Suprapubic skin (tissue), 4 donors: Measurements from ENCODE around the gene TSSK1B. TPM values are rescaled to one million over a fixed set of nuclear protein-coding genes. Genes with fewer than 3 reads are reported as not detected.
A peak's percentile ranks its signal among the peaks of the same experiment; 100 is the strongest.

Experiments used
- DNase-seq, 2 donors: peaks; one replicate each; pipeline ENCODE4 v3.0.0-alpha.2; 2019; ENCODE audit warnings: low spot score in 2 of 2
- H3K27ac ChIP-seq: fragments of 200-600 bp; sonication (generic); one replicate; pipeline ENCODE4 v1.5.1; 2019
- H3K27me3 ChIP-seq: fragments of 200-600 bp; sonication (generic); one replicate; pipeline ENCODE4 v1.5.1; 2019
- H3K36me3 ChIP-seq: fragments of 200-600 bp; sonication (generic); one replicate; pipeline ENCODE4 v1.5.1; 2019
- H3K4me1 ChIP-seq: fragments of 200-600 bp; sonication (generic); one replicate; pipeline ENCODE4 v1.5.1; 2019
- H3K4me3 ChIP-seq: fragments of 200-600 bp; sonication (generic); one replicate; pipeline ENCODE4 v1.5.1; 2019; ENCODE audit warnings: mild to moderate bottlenecking
- H3K9me3 ChIP-seq: fragments of 200-600 bp; sonication (generic); one replicate; pipeline ENCODE4 v1.5.1; 2019
- EP300 ChIP-seq: sonication (generic); formaldehyde crosslinking; IDR thresholded peaks from one replicate; pipeline ENCODE4 v1.6.1; 2017; ENCODE audit warnings: antibody characterized with exemption
- POLR2A ChIP-seq, 2 donors: fragments of 450-650 bp; IDR thresholded peaks; one replicate each; pipeline ENCODE4 v1.6.1; 2017; ENCODE audit warnings: antibody characterized with exemption in 2 of 2, mild to moderate bottlenecking in 2 of 2, moderate library complexity in 2 of 2
- POLR2AphosphoS5 ChIP-seq, 3 donors: sonication (generic); formaldehyde crosslinking; IDR thresholded peaks; one replicate each; pipeline ENCODE4 v1.6.1; 2017; ENCODE audit warnings: antibody characterized with exemption in 3 of 3
- WGBS: methylation state at CpG from one replicate; pipeline ENCODE4 v1.1.5; 2018; 5-methylcytosine and 5-hydroxymethylcytosine counted together
- total RNA-seq, 4 donors: library from RNA; depleted of rRNA; stranded (reverse); fragments of >200 nt; gene quantifications; one replicate each; pipeline ENCODE4 v1.1.0, GENCODE V29; 2016
- TF ChIP-seq, protein P1 (sequence below), 2 donors: fragments of 200-600 bp in 1 of 2; fragments of 450-650 bp in 1 of 2; sonication (generic) in 1 of 2; IDR thresholded peaks; one replicate each; pipeline ENCODE4 v1.5.1; 2016 to 2019; ENCODE audit warnings: antibody characterized with exemption in 2 of 2, mild to moderate bottlenecking in 1 of 2, moderate library complexity in 1 of 2

Gene TSSK1B
- total RNA-seq, 4 donors from 2014 or later: 0.42 to 3.9 (median 2.8) TPM; not detected in 1

DNA sequence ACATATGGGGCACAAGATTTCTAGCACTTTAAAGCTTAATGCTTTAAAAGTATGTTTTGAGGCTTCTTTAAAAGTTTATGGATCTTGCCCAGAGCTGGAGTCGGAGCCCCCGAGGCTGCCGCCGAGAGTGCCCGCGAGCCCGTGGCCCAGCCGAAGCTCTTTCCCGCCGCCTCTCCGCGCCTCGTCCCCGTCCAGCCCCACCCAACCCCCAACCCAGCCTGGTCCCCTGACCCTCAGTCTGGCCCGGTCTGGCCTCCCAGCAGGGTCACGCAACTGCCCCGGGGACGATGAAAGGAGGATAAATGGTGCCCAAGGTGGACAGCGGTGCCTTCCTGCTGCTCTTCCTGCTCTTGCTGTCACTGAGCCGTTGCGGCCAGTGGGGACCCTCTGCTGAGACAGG, 1.7 kb downstream of the TSSK1B start:
- H3K27ac ChIP-seq: no peak overlapping the region
- H3K4me1 ChIP-seq: peaks cover 5% of the 10 kb centered on the region
- no peak overlapping the region for H3K4me3 ChIP-seq
- TF ChIP-seq EP300 (no peak), POLR2A (IDR thresholded peaks at IDR 0.05) (no peak), POLR2AphosphoS5 (IDR thresholded peaks at IDR 0.05) (no peak)
- TF ChIP-seq, protein P1, sequence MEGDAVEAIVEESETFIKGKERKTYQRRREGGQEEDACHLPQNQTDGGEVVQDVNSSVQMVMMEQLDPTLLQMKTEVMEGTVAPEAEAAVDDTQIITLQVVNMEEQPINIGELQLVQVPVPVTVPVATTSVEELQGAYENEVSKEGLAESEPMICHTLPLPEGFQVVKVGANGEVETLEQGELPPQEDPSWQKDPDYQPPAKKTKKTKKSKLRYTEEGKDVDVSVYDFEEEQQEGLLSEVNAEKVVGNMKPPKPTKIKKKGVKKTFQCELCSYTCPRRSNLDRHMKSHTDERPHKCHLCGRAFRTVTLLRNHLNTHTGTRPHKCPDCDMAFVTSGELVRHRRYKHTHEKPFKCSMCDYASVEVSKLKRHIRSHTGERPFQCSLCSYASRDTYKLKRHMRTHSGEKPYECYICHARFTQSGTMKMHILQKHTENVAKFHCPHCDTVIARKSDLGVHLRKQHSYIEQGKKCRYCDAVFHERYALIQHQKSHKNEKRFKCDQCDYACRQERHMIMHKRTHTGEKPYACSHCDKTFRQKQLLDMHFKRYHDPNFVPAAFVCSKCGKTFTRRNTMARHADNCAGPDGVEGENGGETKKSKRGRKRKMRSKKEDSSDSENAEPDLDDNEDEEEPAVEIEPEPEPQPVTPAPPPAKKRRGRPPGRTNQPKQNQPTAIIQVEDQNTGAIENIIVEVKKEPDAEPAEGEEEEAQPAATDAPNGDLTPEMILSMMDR (IDR thresholded peaks at IDR 0.05): no peak
- no peaks in the 10 kb centered on the region for H3K9me3 ChIP-seq
- WGBS: 96% methylated on average over 13 of the region's 21 CpGs
- no peak for DNase-seq
- H3K27me3 ChIP-seq: no peaks in the 10 kb centered on the region
- no peaks in the 10 kb centered on the region for H3K36me3 ChIP-seq

DNA sequence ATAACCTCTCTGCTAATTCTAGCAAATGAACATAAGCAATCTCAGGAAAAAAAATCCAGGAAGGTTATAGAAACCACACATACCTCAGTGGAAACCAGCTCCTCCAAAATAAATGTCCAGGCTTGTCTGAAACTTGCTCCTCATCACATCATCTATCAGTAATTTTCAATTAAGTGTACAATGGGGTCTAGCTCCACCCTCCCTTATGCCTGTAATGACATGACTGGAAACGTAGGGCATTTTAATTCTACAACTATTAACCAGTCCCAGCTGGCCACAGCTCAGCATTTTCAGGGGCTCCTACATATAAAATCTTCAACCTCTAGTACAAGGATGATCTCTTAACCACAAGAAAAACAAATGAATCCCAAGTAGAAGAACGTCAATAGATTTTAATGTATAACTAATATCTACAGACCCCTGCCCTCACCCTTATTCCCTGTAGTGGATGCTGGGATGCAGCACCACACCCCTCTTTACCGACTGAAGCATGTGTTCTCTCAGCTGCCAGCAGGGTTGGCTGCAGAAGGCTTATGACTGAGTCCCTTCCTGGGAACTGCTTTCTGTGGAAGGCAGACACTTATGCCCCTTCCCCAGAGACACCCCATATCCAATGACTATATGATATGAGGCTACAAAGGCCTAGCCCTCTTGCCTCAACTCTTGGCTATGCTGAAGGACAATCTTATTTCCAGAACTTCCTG, 6.8 kb downstream of the TSSK1B start:
- TF ChIP-seq, protein P1 (IDR thresholded peaks at IDR 0.05): no peak
- TF ChIP-seq POLR2A (IDR thresholded peaks at IDR 0.05): no peak
- TF ChIP-seq EP300: no peak
- TF ChIP-seq POLR2AphosphoS5 (IDR thresholded peaks at IDR 0.05): no peak
- Histone ChIP-seq H3K4me1 (peaks cover 12% of the 10 kb centered on the region), H3K36me3 (no peaks in the 10 kb centered on the region), H3K27me3 (no peaks in the 10 kb centered on the region), H3K27ac (peak overlapping the region; percentile 33), H3K9me3 (no peaks in the 10 kb centered on the region), H3K4me3 (no peak overlapping the region)
- WGBS: 38% methylated on average over 3 of the region's 3 CpGs
- no peak for DNase-seq

DNA sequence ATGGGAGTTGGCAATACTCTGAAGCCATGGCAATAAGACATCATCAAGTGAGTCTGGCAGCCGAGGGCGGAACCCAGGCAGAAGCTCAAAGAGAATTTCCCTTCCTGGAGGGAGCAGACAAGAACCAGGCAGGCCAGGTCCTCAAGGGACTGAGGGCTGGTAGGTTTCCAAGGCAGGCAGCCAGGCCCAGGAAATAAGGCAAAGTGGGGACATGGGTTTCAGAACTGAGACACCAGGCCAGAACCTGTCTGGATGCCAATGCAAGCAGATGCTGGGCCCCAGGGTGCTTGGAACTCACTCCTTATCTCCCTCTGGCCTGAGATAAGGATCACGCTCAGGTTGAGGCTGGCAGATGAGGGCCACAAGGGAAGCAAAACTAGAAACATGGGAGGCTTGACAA, 8.9 kb downstream of the TSSK1B start:
- 43% methylated on average over 3 of the region's 3 CpGs for WGBS

DNA sequence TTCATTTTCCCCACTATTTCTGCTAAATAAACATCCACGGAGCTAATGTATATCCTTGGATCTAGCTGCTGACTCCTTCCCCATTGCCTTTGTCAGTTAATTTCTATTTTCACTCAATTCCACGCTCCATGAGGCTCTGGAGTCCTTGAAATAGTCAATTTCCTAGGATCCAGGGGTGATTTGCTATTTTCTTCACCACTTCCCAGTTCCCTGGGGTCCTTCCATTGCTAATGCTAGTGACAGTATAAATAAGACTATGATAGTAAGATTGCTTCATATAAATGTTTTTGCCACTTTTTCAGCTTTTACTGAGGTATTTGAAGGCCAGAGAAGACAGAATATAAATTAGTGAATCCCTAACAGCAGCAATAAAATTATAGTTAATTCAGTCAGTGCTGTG, 13.1 kb downstream of the TSSK1B start:
- TF ChIP-seq, protein P1 (IDR thresholded peaks at IDR 0.05): no peak
- TF ChIP-seq EP300 (no peak), POLR2A (IDR thresholded peaks at IDR 0.05) (no peak), POLR2AphosphoS5 (IDR thresholded peaks at IDR 0.05) (no peak)
- H3K27ac ChIP-seq: no peak overlapping the region

More for the DNA sequence above, 8.9 kb downstream of the TSSK1B start:
- Histone ChIP-seq H3K27ac (peak overlapping the region; percentile 43), H3K4me1 (peaks cover 12% of the 10 kb centered on the region), H3K36me3 (no peaks in the 10 kb centered on the region), H3K9me3 (no peaks in the 10 kb centered on the region), H3K27me3 (no peaks in the 10 kb centered on the region), H3K4me3 (no peak overlapping the region)
- DNase-seq: no peak
- TF ChIP-seq POLR2AphosphoS5 (IDR thresholded peaks at IDR 0.05) (no peak), POLR2A (IDR thresholded peaks at IDR 0.05) (no peak), EP300 (no peak)
- TF ChIP-seq, protein P1 (IDR thresholded peaks at IDR 0.05): no peak

DNA sequence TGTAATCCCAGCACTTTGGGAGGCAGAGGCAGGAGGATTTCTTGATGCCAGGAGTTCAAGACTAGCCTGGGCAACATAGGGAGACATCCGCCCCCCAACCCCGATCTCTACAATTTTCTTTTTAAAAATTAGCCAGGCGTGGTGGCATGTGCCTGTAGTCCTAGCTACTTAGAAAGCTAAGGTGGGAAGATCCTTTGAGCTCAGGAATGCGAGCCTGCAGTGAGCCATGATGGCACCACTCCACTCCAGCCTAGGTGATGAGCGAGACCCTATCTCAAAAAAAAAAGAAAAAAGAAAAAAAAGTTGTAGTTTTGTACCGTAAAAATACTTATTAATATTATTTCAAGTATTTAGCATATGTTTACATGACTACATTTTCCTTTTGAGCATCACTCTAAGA, 29.3 kb downstream of the TSSK1B start:
- Histone ChIP-seq H3K27ac (no peak overlapping the region), H3K27me3 (no peaks in the 10 kb centered on the region), H3K36me3 (no peaks in the 10 kb centered on the region), H3K9me3 (no peaks in the 10 kb centered on the region), H3K4me1 (no peaks in the 10 kb centered on the region), H3K4me3 (no peak overlapping the region)
- TF ChIP-seq, protein P1 (IDR thresholded peaks at IDR 0.05): no peak
- TF ChIP-seq EP300: no peak
- TF ChIP-seq POLR2A (IDR thresholded peaks at IDR 0.05): no peak
- TF ChIP-seq POLR2AphosphoS5 (IDR thresholded peaks at IDR 0.05): no peak
- WGBS: 83% methylated on average over 6 of the region's 6 CpGs
- no peak for DNase-seq

More for the DNA sequence above, 13.1 kb downstream of the TSSK1B start:
- Histone ChIP-seq H3K4me1 (no peaks in the 10 kb centered on the region), H3K27me3 (no peaks in the 10 kb centered on the region), H3K9me3 (no peaks in the 10 kb centered on the region), H3K36me3 (no peaks in the 10 kb centered on the region), H3K4me3 (no peak overlapping the region)
- 81% methylated on average over 2 of the region's 2 CpGs for WGBS
- no peak for DNase-seq
